PC-3 (cell line): ENCODE results near the gene WTIP. TPM values are rescaled to one million over a fixed set of nuclear protein-coding genes. Genes with fewer than 3 reads are reported as not detected.

ENCODE experiments used
- ATAC-seq: fragments of 200-7000 bp; cut with Tn5 transposase; 2 replicates; pipeline ENCODE4 v1.9.1; 2020; ENCODE audit warnings: mild to moderate bottlenecking, moderate library complexity
- BruUV-seq: library from RNA; stranded (reverse); fragments of 400-500 nt; replicated peaks from 2 replicates; lab custom pipeline; 2021; lab: Mats Ljungman, UMichigan
- CTCF ChIA-PET: fragments of 300-600 bp; sonication (Branson Sonifier 250); formaldehyde crosslinking; loops from one replicate; lab custom pipeline; 2022; ENCODE audit warnings: antibody characterized with exemption; lab: Charles Lee
- POLR2A ChIA-PET: fragments of 300-600 bp; sonication (Branson Sonifier 250); formaldehyde crosslinking; loops from one replicate; lab custom pipeline; 2022; ENCODE audit warnings: antibody characterized with exemption; ENCODE audit not compliant: unreplicated experiment; lab: Charles Lee
- DNase-seq: peaks from one replicate; pipeline ENCODE4 v3.0.0-alpha.2; 2015
- H2AFZ ChIP-seq: fragments of 300-600 bp; sonication (generic); 2 replicates; pipeline ENCODE4 v1.6.0; 2016; ENCODE audit warnings: antibody characterized with exemption, low read length
- H3F3A ChIP-seq: fragments of 300-600 bp; sonication (generic); one replicate; pipeline ENCODE4 v1.6.0; 2017; ENCODE audit warnings: antibody characterized with exemption, low read length, control low read depth, mild to moderate bottlenecking; ENCODE audit not compliant: unreplicated experiment
- H3K27ac ChIP-seq: fragments of 300-600 bp; sonication (generic); 2 replicates; pipeline ENCODE4 v1.5.1; 2016; ENCODE audit warnings: mild to moderate bottlenecking, low read length
- H3K27me3 ChIP-seq: fragments of 300-600 bp; sonication (generic); 2 replicates; pipeline ENCODE4 v1.6.1; 2016; ENCODE audit warnings: low read length, mixed read lengths
- H3K36me3 ChIP-seq: fragments of 300-600 bp; sonication (generic); 2 replicates; pipeline ENCODE4 v1.6.1; 2016; ENCODE audit warnings: low read depth, mixed run types, low read length, mixed read lengths
- H3K4me1 ChIP-seq: fragments of 300-600 bp; sonication (generic); 2 replicates; pipeline ENCODE4 v1.5.1; 2016; ENCODE audit warnings: low read length; ENCODE audit not compliant: insufficient read depth
- H3K4me2 ChIP-seq: fragments of 300-600 bp; sonication (generic); 2 replicates; pipeline ENCODE4 v1.6.0; 2016; ENCODE audit warnings: low read length
- H3K4me3 ChIP-seq: fragments of 300-600 bp; sonication (generic); 2 replicates; pipeline ENCODE4 v1.5.1; 2016; ENCODE audit warnings: mild to moderate bottlenecking, low read length, mixed read lengths
- H3K79me2 ChIP-seq: fragments of 300-600 bp; sonication (generic); 2 replicates; pipeline ENCODE4 v1.6.1; 2017; ENCODE audit warnings: low read length, mixed read lengths
- H3K9ac ChIP-seq: fragments of 300-600 bp; sonication (generic); 2 replicates; pipeline ENCODE4 v1.6.0; 2016; ENCODE audit warnings: mild to moderate bottlenecking, low read length
- H3K9me2 ChIP-seq: fragments of 300-600 bp; sonication (generic); replicated peaks from 2 replicates; pipeline ENCODE4 v1.6.1; 2016; ENCODE audit warnings: mixed run types, low read length, mixed read lengths
- H3K9me3 ChIP-seq: fragments of 300-600 bp; sonication (generic); 2 replicates; pipeline ENCODE4 v1.6.1; 2016; ENCODE audit warnings: low read length, mixed read lengths
- H4K20me1 ChIP-seq: fragments of 300-600 bp; sonication (generic); 2 replicates; pipeline ENCODE4 v1.6.1; 2016; ENCODE audit warnings: low read length, mixed read lengths
- CTCF ChIP-seq: fragments of 300-600 bp; sonication (generic); conservative IDR thresholded peaks from 2 replicates; pipeline ENCODE4 v1.5.1; 2017; ENCODE audit warnings: antibody characterized with exemption, low read depth, mild to moderate bottlenecking, low read length
- EZH2 ChIP-seq: fragments of 300-600 bp; sonication (generic); IDR thresholded peaks from one replicate; pipeline ENCODE4 v1.6.1; 2017; ENCODE audit warnings: antibody characterized with exemption, mild to moderate bottlenecking, low read length; ENCODE audit not compliant: unreplicated experiment
- EZH2phosphoT487 ChIP-seq: fragments of 300-600 bp; sonication (generic); IDR thresholded peaks from 2 replicates; pipeline ENCODE4 v1.6.1; 2018; ENCODE audit warnings: mild to moderate bottlenecking, antibody characterized with exemption, low read length, borderline replicate concordance
- intact Hi-C: fragments of 100-400 bp; cut with micrococcal nuclease; formaldehyde crosslinking; loops from 2 replicates; pipeline ENCODE4 v1.9.0; 2023
- total RNA-seq: library from RNA; depleted of rRNA; stranded (reverse); fragments of >200 nt; gene quantifications from 2 replicates; pipeline ENCODE4 v1.2.3, GENCODE V29; 2014

Gene WTIP
- total RNA-seq, 1 experiment from 2014 or later, result 5.2 TPM

GRCh38 chr19:34523408-34523807, 41.9 kb downstream of the WTIP start:
- H3K4me3 ChIP-seq, result no peak overlapping the region
- no peaks in the 10 kb centered on the region for H3F3A ChIP-seq
- H3K9ac ChIP-seq, result no peak overlapping the region
- BruUV-seq, result no TSS peak
- H3K9me2 ChIP-seq, result no peaks in the 10 kb centered on the region
- DNase-seq (no peak), ATAC-seq (no peak)
- H3K4me2 ChIP-seq, result no peak overlapping the region
- H3K4me1 ChIP-seq, result no peaks in the 10 kb centered on the region
- TF ChIP-seq EZH2phosphoT487 (no peak), CTCF (no peak), EZH2 (no peak)
- peaks cover 4% of the 10 kb centered on the region; the same call in 1 of the 2 replicates for H3K27me3 ChIP-seq
- no peaks in the 10 kb centered on the region for H3K36me3 ChIP-seq
- no peaks in the 10 kb centered on the region for H4K20me1 ChIP-seq
- intact Hi-C loops, result no loop called here
- H3K79me2 ChIP-seq, result no peaks in the 10 kb centered on the region
- no peaks in the 10 kb centered on the region for H3K9me3 ChIP-seq
- ChIA-PET CTCF (no interaction called here), POLR2A (no interaction called here)
- H2AFZ ChIP-seq, result no peak overlapping the region
- no peak overlapping the region for H3K27ac ChIP-seq

GRCh38 chr19:34525001-34525400, 43.4 kb downstream of the WTIP start:
- H3K9me2 ChIP-seq, result no peaks in the 10 kb centered on the region
- no peaks in the 10 kb centered on the region for H3K9me3 ChIP-seq
- CTCF ChIA-PET, result no interaction called here
- H3K4me3 ChIP-seq, result no peak overlapping the region
- H3F3A ChIP-seq, result no peaks in the 10 kb centered on the region
- TF ChIP-seq EZH2 (no peak), CTCF (no peak), EZH2phosphoT487 (no peak)
- H3K27ac ChIP-seq, result no peak overlapping the region
- H3K4me2 ChIP-seq, result no peak overlapping the region
- POLR2A ChIA-PET, result no interaction called here
- no peaks in the 10 kb centered on the region for H4K20me1 ChIP-seq
- no peaks in the 10 kb centered on the region for H3K36me3 ChIP-seq
- H3K79me2 ChIP-seq, result no peaks in the 10 kb centered on the region
- BruUV-seq, result no TSS peak
- no peak for DNase-seq
- H3K9ac ChIP-seq, result no peak overlapping the region
- intact Hi-C loops, result no loop called here
- peaks cover 7% of the 10 kb centered on the region; the same call in 1 of the 2 replicates for H3K27me3 ChIP-seq
- H2AFZ ChIP-seq, result no peak overlapping the region
- H3K4me1 ChIP-seq, result no peaks in the 10 kb centered on the region
- no peak for ATAC-seq

GRCh38 chr19:34534206-34534605, 52.6 kb downstream of the WTIP start:
- H3K4me1 ChIP-seq, result no peaks in the 10 kb centered on the region
- intact Hi-C loops, result no loop called here
- POLR2A ChIA-PET, result no interaction called here
- no peaks in the 10 kb centered on the region for H3K36me3 ChIP-seq
- DNase-seq, result no peak
- H3F3A ChIP-seq, result no peaks in the 10 kb centered on the region
- H3K79me2 ChIP-seq, result no peaks in the 10 kb centered on the region
- CTCF ChIA-PET, result no interaction called here
- H3K9me3 ChIP-seq, result no peaks in the 10 kb centered on the region
- H3K9ac ChIP-seq, result no peak overlapping the region
- no peak overlapping the region for H3K4me3 ChIP-seq
- no peak for TF ChIP-seq EZH2phosphoT487
- TF ChIP-seq CTCF, result no peak
- no peak for TF ChIP-seq EZH2
- H3K9me2 ChIP-seq, result no peaks in the 10 kb centered on the region
- no peak for ATAC-seq
- no peak overlapping the region for H2AFZ ChIP-seq
- no TSS peak for BruUV-seq
- no peak overlapping the region for H3K27ac ChIP-seq
- H4K20me1 ChIP-seq, result no peaks in the 10 kb centered on the region
- peaks cover 11% of the 10 kb centered on the region; the same call in 1 of the 2 replicates for H3K27me3 ChIP-seq
- H3K4me2 ChIP-seq, result no peak overlapping the region
